Activated T-helper 1 cell treated with anti-CD3 and anti-CD28 coated beads, Interleukin-2, amount 50 U/mL, for 16 hours (primary cell): ENCODE data around the gene JTB.

Source experiments
- DNase-seq, 2 donors: peaks; one replicate each; pipeline ENCODE4 v3.0.0-alpha.2; 2020; ENCODE audit warnings: low read depth in 1 of 2, low spot score in 1 of 2

The JTB gene

DNA sequence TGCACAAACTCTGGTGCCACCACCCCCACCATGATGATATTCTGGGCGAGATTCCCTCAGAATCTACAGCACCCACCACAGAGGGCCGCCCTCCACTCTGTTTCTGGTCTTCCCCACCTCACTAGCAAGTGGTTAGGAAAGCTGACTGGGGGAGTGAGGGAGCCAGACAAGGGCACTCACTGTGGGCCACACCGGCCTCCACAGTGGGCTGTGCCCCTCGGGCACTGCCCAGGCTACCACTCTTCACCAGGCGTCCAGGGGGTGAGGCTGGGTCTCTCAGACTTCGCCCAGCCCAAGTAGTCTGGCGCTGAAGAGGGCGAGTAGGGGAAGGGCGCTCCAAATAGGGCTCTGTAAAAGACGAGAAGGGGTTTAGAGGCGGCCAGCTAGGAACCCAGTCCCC, 43.5 kb downstream of the JTB start:
- DNase-seq: no peak

DNA sequence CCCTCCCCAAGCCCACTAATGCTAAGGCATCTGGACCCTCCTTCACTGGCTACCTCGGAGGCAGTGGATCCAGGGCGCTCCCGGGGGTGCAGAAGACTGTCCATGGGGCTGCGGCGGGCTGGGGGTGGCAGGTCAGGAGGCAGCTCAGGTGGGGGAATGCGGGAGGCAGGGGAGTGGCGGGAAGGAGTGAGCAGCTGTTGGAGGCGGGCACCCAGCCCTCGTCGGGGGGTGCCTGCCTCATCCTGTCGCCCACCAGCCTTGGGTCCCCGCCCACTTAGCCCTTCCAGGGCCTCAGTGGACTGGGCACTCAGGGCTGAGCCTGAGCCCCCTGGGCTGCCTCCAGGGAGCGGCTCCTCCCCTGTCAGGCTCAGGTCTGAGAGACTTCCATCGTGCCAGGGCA, 44.0 kb downstream of the JTB start:
- no peak for DNase-seq

DNA sequence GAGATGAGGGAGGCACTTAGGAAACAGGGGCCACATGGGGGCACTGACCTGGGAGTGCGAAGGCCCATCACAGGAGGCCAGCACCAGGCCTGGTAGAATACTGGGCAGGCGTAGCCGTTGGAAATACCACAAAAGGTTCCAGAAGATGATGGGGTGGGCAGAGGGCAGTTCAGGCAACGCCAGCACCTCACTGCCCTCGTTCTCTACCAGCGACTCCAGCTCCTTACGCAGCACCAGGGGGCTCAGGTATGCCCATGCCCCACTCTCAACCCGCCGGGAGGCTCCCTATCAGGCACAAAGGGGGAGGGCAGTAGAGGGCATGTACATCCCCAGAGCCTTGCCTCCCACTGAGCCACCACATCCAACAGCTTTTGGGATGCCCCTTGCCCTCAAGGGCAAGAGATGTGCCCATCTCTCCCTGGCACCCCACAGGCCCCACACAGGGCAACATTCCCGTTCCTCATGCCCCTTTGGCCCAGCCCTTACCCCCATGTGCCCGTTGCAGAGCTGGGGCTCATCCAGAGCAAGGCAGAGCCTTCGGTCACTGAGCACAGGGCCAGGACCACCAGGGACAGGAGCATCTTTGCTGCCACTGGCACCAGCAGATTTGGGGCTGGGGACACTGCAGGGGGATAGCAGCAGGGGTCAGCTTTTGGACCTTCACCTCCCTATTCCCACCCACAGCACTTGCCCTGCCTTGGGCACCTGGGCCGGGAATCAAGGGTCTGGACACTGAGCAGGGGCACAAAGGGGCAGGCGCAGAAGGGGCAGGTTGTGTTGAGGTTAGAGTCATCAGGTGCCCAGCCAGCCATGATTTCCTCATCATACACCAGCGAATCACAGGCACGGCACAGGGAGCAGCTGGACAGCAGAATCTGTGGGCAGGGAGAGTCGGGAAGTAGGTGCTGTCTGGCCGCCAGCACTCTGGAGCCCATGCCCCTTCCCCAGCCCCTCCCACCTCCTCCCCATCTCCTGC, 45.0 kb downstream of the JTB start:
- DNase-seq: no peak

DNA sequence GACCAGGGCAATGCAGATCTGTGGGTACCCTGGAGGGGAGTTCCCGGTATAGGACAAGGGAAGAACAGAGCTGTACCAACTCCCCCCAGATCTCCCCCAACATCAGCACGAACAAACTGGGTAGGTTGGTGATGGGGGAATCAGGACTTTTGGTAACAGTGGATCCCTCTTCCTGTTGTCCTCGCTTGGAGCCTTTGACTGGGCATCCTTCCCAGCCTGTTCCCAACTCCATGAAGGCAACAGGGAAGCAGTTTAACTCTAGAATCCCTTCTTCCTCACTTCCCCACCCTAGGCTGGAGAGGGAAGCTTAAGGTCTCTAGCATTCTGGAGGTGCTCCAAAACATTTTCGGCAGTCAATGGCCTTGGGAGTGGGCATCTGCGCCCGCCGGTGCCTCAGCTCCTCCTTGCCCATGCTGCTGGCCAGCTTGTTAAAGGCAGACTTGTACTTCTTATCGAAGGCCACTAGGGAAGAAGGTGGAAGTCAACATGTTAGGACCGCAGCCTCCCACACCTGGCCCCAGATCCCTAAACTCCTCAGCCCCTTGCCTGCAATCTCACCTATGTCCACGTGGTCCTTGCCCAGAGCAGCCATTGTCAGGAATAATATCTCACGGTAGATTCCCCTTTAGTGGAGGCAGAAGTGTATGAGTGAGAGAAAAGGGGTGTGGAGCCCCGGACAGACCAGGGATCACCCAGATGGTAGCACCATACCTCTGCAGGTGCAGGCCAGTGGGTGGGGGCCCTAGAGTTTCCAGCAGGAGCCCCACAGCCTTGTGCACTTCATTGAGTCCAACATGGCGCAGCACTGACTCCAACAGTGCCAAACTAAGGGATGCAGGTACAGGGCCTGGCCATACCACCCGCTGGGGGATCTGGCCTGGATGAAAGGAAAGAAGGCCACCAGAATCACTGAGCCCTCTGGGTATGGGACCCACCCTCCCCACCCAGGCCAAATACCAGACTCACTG, 47.2 kb downstream of the JTB start:
- DNase-seq: no peak

DNA sequence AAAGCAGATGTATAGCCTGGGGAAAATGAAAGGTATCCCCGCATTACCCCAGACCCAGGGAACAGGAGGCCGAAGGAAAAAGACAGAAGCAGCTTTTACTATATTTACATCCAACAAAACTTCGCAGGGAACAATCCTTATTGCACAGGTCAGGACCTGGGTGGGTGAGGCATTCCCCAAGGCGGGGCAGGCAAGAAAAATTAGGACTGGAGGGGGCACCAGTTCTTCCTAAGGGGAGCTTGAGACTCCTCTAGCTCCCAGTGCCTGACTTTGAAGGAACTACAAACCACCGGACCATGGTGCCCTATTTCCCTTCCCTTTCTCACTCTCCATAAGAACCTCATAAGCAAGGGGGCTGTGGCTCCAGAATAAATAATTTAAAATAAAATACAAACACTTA, 48.0 kb downstream of the JTB start:
- no peak for DNase-seq

DNA sequence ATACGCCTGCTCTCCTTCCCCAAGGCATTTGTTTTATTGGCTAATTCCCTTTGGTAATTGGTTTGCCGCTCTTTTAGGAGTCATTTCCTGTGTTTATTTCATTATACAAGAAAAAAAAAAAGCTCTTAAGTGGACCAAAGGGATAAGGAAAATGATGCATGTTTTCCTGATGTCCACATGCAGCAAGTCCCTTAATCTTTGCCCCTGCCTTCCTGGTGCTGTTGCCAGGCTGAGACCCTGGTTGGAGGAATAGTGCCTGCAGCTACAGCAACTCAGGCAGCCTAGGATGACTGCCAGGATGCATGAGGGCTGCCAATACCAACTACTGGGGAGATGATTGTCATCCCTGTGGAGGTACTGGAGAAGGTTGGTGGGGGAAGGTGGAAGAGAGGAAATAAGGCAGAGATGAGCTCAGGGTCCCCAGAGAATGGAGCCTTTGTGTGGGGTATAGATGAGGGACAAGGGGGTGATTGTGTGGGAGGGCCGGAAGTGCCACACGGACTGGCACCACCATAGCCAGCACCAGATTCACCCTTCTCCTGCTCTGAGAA, 48.6 kb downstream of the JTB start:
- DNase-seq: no peak

DNA sequence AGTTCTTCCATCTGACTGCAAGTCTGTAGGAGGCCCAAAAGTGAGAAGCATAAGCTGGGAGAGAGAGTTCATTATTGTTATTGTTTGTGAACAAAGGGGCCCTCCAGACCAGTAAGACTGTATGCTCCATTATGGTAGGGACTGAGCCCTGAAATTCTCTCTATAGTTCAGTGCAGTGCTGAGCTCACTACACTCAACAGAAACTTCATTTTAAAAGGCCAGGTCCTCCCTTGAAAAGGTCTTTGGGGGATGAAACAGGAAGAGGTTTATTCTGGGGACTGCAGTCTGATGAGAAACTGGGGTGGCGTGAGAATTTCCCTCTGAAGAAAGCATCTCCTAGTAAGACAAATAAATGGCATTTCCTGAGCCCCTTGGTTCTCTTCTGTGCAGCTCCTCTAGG, 49.2 kb downstream of the JTB start:
- no peak for DNase-seq

DNA sequence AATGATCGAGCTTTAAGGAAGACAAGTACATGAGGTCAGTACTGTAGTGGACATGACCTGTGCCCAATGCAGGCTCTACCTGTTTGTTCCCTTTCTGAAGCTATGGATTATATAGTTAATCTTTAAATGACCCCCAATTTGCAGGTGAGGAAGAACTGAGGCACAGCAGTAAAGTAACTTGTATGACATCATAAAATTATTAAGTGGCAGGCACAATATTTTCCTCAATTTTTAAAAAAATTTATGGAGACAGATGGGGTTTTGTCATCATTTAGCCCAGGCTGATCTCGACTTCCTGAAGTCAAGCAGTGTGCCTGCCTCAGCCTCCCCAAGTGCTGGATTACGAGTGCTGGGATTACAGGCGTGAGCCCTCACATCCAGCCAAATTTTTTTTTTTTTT, 51.1 kb downstream of the JTB start:
- DNase-seq: no peak
